Small intestine (tissue), 7 donors: ENCODE data around the gene ALDOC. TPM values are rescaled to one million over a fixed set of nuclear protein-coding genes. Genes with fewer than 3 reads are reported as not detected.
"Not testable (repeated sequence)": the region's sequence is repeated elsewhere in the genome, so short reads cannot be mapped to it uniquely, and the experiment has no call there.

Experiments
- DNase-seq, 2 donors: peaks; one replicate each; pipeline versions ENCODE4 v3.0.0 to v3.0.0-alpha.2; 2013
- FAIRE-seq: peaks from 2 replicates; lab custom pipeline; 2012; peaks lifted over from hg19 to GRCh38; lab: Jason Lieb, UNC
- H3K27ac ChIP-seq, 3 donors: one replicate each; pipeline ENCODE4 v1.5.1; 2013; ENCODE audit warnings: low read length in 2 of 3, mild to moderate bottlenecking in 2 of 3, control low read depth in 1 of 3, inconsistent platforms in 1 of 3, low read depth in 1 of 3, moderate library complexity in 1 of 3
- H3K27me3 ChIP-seq, 3 donors: one replicate each; pipeline ENCODE4 v1.6.1; 2013; ENCODE audit warnings: low read length in 3 of 3, inconsistent platforms in 1 of 3; ENCODE audit not compliant: control insufficient read depth in 3 of 3, insufficient read depth in 3 of 3
- H3K36me3 ChIP-seq, 3 donors: one replicate each; pipeline ENCODE4 v1.6.1; 2013; ENCODE audit warnings: low read length in 3 of 3, inconsistent platforms in 1 of 3, low read depth in 1 of 3, mild to moderate bottlenecking in 1 of 3, moderate library complexity in 1 of 3; ENCODE audit not compliant: control insufficient read depth in 3 of 3, insufficient read depth in 2 of 3
- H3K4me1 ChIP-seq, 3 donors: one replicate each; pipeline ENCODE4 v1.6.1; 2013; ENCODE audit warnings: low read length in 2 of 3, inconsistent platforms in 1 of 3, low read depth in 1 of 3, mild to moderate bottlenecking in 1 of 3, moderate library complexity in 1 of 3; ENCODE audit not compliant: control insufficient read depth in 3 of 3, insufficient read depth in 2 of 3
- H3K4me3 ChIP-seq, 3 donors: one replicate each; pipeline ENCODE4 v1.5.1; 2013; ENCODE audit warnings: low read length in 3 of 3, control low read depth in 1 of 3, inconsistent platforms in 1 of 3, low read depth in 1 of 3, mild to moderate bottlenecking in 1 of 3, moderate library complexity in 1 of 3
- H3K9me3 ChIP-seq, 2 donors: one replicate each; pipeline ENCODE4 v1.6.1; 2013; ENCODE audit warnings: low read depth in 1 of 2, low read length in 1 of 2; ENCODE audit not compliant: control insufficient read depth in 2 of 2, insufficient read depth in 1 of 2
- WGBS, 3 donors: extraction: QIAGEN DNeasy Blood & Tissue Kit; methylation state at CpG; one replicate each; pipeline ENCODE4 v1.1.7; 2013; 5-methylcytosine and 5-hydroxymethylcytosine counted together
- polyA plus RNA-seq, 4 donors: library from polyadenylated mRNA; stranded (reverse) in 3 of 4; unstranded in 1 of 4; fragments of 200-250 nt in 3 of 4; fragments of 120-200 nt in 1 of 4; gene quantifications; one replicate each; pipeline versions ENCODE4 v1.2.1 to v1.2.3, GENCODE V29; 2013
- donor health status: healthy with polysubstance abuse.
- donor health status: control.
- donor health status: control.
- donor health status: Bipolar disorder and iron deficiency.
- donor health status: healthy.

Gene ALDOC
- polyA plus RNA-seq, 4 donors: 27.6 to 85.0 (median 42.9) TPM

- DNase-seq (no peak), FAIRE-seq (no peak)
- peaks cover 3 to 41% (median 5%) of the 10 kb centered on the region in 3 donors for H3K36me3 ChIP-seq
- H3K27ac ChIP-seq: no peak overlapping the region
- peaks cover 0 to 4% (median 0%) of the 10 kb centered on the region in 3 donors for H3K4me1 ChIP-seq
- H3K9me3 ChIP-seq: no peaks in the 10 kb centered on the region
- H3K27me3 ChIP-seq: no peaks in the 10 kb centered on the region
- no peak overlapping the region for H3K4me3 ChIP-seq
- 76 to 89% (median 77%) methylated on average over 4 of the region's 4 CpGs for WGBS, 3 donors
These were observed 2.8 kb upstream of the ALDOC start for GRCh38 chr17:28579526-28579925.

GRCh38 chr17:28578246-28579195, 1.8 kb upstream of the ALDOC start:
- no peak overlapping the region for H3K27ac ChIP-seq
- H3K4me1 ChIP-seq: peaks cover 0 to 4% (median 0%) of the 10 kb centered on the region in 3 donors
- no peak overlapping the region for H3K4me3 ChIP-seq
- no peaks in the 10 kb centered on the region for H3K9me3 ChIP-seq
- WGBS, 3 donors: 94 to 97% (median 96%) methylated on average over 8 of the region's 8 CpGs
- no peak for FAIRE-seq
- peaks cover 0 to 34% (median 3%) of the 10 kb centered on the region in 3 donors for H3K36me3 ChIP-seq
- no peaks in the 10 kb centered on the region for H3K27me3 ChIP-seq
- no peak for DNase-seq

- 94 to 97% (median 97%) methylated on average over 3 of the region's 3 CpGs for WGBS, 3 donors
- H3K4me1 ChIP-seq: peaks cover 0 to 9% (median 3%) of the 10 kb centered on the region in 3 donors
- no peaks in the 10 kb centered on the region for H3K27me3 ChIP-seq
- no peak for DNase-seq
- no peaks in the 10 kb centered on the region for H3K9me3 ChIP-seq
- H3K36me3 ChIP-seq: peaks cover 0 to 36% (median 0%) of the 10 kb centered on the region in 3 donors
- no peak for FAIRE-seq
- H3K4me3 ChIP-seq: no peak overlapping the region
- peak overlapping the region in 1 of 3 donors; percentile 68 for H3K27ac ChIP-seq
These were observed 750 bp upstream of the ALDOC start for GRCh38 chr17:28577466-28577824.

- Histone ChIP-seq H3K36me3 (peaks cover 0 to 31% (median 0%) of the 10 kb centered on the region in 3 donors), H3K4me1 (peaks cover 0 to 16% (median 3%) of the 10 kb centered on the region in 3 donors)
- H3K9me3 ChIP-seq, H3K4me3 ChIP-seq, H3K27me3 ChIP-seq, FAIRE-seq, DNase-seq, H3K27ac ChIP-seq: not testable (repeated sequence)
- 64 to 70% (median 67%) methylated on average over 3 of the region's 3 CpGs for WGBS, 3 donors
These were observed 679 bp downstream of the ALDOC start for GRCh38 chr17:28576016-28576415.

- no peak for DNase-seq
- no peaks in the 10 kb centered on the region for H3K27me3 ChIP-seq
- H3K9me3 ChIP-seq: no peaks in the 10 kb centered on the region
- H3K36me3 ChIP-seq: peaks cover 0 to 31% (median 0%) of the 10 kb centered on the region in 3 donors
- no peak for FAIRE-seq
- no peak overlapping the region for H3K4me3 ChIP-seq
- WGBS, 3 donors: 92 to 95% (median 95%) methylated on average over 14 of the region's 14 CpGs
- peaks cover 0 to 16% (median 3%) of the 10 kb centered on the region in 3 donors for H3K4me1 ChIP-seq
- H3K27ac ChIP-seq: no peak overlapping the region
These were observed 1.4 kb downstream of the ALDOC start for GRCh38 chr17:28575126-28575795.

- H3K9me3 ChIP-seq: no peaks in the 10 kb centered on the region
- no peaks in the 10 kb centered on the region for H3K27me3 ChIP-seq
- FAIRE-seq (no peak), DNase-seq (no peak)
- peaks cover 0 to 27% (median 0%) of the 10 kb centered on the region in 3 donors for H3K36me3 ChIP-seq
- no peak overlapping the region for H3K4me3 ChIP-seq
- no peak overlapping the region for H3K27ac ChIP-seq
- H3K4me1 ChIP-seq: peaks cover 2 to 16% (median 3%) of the 10 kb centered on the region in 3 donors
- WGBS, 3 donors: 70 to 88% (median 77%) methylated on average over 7 of the region's 7 CpGs
These were observed 2.2 kb downstream of the ALDOC start for GRCh38 chr17:28574526-28574925.

- 95 to 100% (median 96%) methylated on average over 6 of the region's 6 CpGs for WGBS, 3 donors
- Histone ChIP-seq H3K27ac (no peak overlapping the region), H3K9me3 (no peaks in the 10 kb centered on the region), H3K36me3 (peaks cover 0 to 26% (median 0%) of the 10 kb centered on the region in 3 donors), H3K27me3 (no peaks in the 10 kb centered on the region), H3K4me3 (no peak overlapping the region), H3K4me1 (peaks cover 3 to 16% (median 4%) of the 10 kb centered on the region in 3 donors)
- DNase-seq (no peak), FAIRE-seq (no peak)
These were observed 2.7 kb downstream of the ALDOC start for GRCh38 chr17:28573966-28574480.

- DNase-seq: no peak
- H3K9me3 ChIP-seq: no peaks in the 10 kb centered on the region
- WGBS, 3 donors: 93 to 95% (median 94%) methylated on average over 9 of the region's 9 CpGs
- no peaks in the 10 kb centered on the region for H3K27me3 ChIP-seq
- peaks cover 0 to 23% (median 0%) of the 10 kb centered on the region in 3 donors for H3K36me3 ChIP-seq
- no peak for FAIRE-seq
- H3K4me3 ChIP-seq: no peak overlapping the region
- H3K4me1 ChIP-seq: peaks cover 3 to 16% (median 4%) of the 10 kb centered on the region in 3 donors
- no peak overlapping the region for H3K27ac ChIP-seq
These were observed 3.2 kb downstream of the ALDOC start for GRCh38 chr17:28573521-28573920.
